HG03159 (cell line): ENCODE results near the gene PRPF40B.
A peak's percentile ranks its signal among the peaks of the same experiment; 100 is the strongest.
"Not testable (repeated sequence)": the region's sequence is repeated elsewhere in the genome, so short reads cannot be mapped to it uniquely, and the experiment has no call there.

Experiments used
- ATAC-seq: cut with Tn5 transposase; IDR thresholded peaks from one replicate; pipeline ENCODE4 v1.9.1; 2021; ENCODE audit warnings: mild to moderate bottlenecking, moderate library complexity; ENCODE audit not compliant: unreplicated experiment

The PRPF40B gene

GRCh38 chr12:49623142-49623904, at the start of gene PRPF40B:
Gene PRPF40B, plus strand, starts transcription at chr12:49623561. Its CDS starts 30 bp downstream, at chr12:49623591.
- peak; percentile 78 for ATAC-seq

- ATAC-seq, result no peak
Observed at GRCh38 chr12:49577589-49578315, 45.6 kb upstream of the PRPF40B start.

DNA sequence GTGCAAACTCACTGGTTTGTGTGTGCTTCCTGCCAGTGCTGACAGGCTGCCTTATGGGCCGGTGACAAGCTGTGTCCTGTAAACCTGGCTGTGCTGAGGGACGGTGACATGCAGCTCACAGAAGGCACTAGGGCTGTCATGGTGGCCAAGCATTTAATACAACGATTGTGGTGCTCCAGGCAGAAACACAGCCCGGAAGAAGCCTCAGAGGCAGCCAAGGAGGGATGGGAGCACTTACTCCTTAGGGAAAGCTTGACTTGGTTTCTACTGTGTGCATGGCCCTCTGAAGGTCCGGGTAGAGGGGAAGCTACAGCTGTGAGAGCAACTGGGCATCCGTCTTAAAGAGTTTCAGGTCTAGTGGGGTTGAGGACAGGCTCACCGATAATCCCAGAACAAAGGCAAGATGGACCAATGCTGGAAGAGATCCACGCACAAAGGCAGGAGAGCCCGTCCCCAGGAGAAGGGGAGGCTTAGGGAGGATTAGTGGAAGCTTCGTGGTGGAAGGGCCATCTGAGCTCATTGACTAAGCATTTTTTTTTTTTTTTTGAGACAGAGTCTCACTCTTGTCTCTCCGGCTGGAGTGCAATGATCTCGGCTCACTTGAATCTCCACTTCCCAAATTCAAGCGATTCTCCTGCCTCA, 44.8 kb upstream of the PRPF40B start:
- ATAC-seq, result no peak

- ATAC-seq, result no peak
Observed at GRCh38 chr12:49580572-49581535, 42.5 kb upstream of the PRPF40B start.

DNA sequence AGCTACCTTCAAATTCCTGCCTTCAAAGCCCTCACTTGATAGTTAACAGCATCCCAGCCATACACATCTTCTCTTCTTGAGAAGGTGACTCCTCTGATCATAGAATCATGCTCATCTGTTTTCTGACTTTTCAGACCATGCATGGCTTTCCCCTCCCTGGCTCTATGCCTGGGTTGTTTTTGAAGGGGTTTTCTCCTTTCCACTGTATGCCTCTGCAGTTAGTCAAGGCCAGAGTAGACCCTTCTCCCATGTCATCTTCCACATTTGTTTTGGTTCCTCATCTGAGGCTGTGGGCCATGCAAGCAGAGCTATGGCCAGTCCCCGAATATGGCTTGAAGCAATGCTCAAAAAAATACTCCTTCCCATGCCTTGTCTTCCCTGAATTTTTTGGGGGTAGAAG, 41.2 kb upstream of the PRPF40B start:
- no peak for ATAC-seq

- no peak for ATAC-seq
Observed at GRCh38 chr12:49582850-49583249, 40.5 kb upstream of the PRPF40B start.

GRCh38 chr12:49583366-49584094, 39.8 kb upstream of the PRPF40B start:
- no peak for ATAC-seq

- ATAC-seq, result no peak
Observed at GRCh38 chr12:49584591-49584990, 38.8 kb upstream of the PRPF40B start.

DNA sequence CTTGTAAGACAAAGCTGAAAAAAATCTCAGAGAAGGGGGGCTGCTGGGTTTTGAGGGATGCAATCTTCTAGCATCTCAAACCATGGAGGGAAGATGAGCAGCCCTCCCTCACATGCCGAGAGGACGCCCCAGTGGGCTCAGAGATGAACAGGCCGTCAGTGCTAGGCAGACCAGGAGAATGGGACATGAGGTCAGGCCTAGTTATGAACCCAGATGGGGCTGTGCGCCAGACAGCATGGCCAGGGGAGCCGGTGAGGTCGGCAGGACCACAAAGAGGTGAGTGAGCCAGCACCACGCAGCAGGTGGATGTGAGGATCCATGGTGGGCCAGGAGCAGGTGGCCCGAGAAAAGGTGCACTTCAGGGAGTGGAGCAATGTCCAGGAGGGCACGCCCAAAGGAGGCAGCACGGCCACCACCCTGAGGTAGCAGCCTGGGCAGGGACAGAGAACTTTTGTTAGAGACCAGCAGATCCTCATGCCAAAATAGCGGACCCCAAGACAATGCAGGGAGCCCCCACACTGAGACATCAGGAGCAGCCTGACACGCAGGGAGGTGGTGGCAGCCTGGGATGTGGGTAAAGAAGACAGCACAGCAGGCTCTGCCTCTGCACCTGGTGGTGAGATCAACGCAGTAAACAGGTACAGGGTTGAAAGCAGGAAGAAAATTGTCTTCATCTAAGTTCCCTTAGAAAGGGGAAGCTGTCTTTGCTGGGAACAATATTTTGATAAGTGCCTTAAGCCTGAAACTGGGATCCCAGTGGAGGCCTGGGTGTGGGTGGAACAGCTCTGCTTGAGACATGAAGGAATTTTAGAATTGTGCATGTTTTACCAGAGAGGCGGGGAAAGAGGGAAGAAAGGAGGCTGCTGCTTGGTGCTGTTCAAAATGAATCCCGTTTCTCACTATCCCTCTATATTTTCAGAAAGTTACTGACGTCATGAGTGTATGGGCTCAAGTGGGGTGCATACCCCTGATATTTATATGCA, 37.6 kb upstream of the PRPF40B start:
- ATAC-seq, result no peak

DNA sequence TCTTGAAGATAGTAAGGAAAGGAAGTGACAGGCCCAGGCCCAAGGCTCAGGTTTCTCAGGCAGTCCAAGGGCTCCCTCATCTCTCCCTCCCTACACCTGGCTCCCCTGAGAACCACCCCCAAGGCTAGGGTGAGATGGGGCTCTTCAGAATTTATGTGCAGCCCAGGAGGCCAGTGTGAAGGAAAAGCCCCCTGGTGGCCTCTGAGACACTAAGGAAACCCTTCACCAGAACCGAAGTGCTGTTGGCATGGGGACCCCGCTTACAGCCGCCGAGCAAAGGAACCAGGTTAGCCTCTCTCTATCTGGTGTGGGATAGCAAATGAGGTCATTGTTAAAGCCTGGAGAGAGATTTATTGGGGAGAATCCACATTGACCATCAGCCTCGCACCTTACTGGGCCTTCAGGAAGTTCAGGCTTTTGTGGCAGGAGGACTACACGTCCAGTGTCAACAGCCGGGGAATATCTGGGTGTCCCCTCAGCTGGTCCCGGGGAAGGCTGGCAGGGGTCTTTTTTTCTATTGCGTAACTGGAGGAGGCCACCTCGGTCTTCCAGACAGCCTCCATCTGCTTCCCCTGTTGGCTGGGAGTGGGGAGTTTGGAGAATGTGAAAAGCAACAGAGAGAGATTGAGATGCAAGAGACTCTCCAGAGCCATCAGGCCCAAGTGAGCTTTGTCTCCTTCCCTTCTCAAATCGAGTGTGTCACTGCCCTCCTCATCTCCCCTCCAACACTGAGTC, 36.0 kb upstream of the PRPF40B start:
- no peak for ATAC-seq

DNA sequence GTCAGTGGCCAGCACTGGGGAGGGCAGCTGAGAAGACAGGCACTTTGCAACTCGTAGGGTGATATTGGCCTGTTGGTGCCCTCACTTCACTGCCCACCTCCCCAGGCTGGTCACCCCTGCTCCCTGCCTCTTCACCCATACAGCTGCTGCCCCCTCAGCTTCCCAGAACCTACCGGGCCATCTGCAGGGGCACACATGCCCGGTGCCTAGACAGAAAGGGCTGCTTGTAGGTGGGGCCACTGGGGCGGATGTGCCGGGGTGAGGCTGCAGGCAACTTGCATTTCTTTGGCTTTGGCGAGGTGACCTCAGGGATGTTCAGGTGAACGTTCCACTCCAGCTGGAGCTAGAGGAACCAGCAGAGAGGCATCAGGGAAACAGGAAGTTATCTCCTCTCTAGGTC, 35.1 kb upstream of the PRPF40B start:
- no peak for ATAC-seq

DNA sequence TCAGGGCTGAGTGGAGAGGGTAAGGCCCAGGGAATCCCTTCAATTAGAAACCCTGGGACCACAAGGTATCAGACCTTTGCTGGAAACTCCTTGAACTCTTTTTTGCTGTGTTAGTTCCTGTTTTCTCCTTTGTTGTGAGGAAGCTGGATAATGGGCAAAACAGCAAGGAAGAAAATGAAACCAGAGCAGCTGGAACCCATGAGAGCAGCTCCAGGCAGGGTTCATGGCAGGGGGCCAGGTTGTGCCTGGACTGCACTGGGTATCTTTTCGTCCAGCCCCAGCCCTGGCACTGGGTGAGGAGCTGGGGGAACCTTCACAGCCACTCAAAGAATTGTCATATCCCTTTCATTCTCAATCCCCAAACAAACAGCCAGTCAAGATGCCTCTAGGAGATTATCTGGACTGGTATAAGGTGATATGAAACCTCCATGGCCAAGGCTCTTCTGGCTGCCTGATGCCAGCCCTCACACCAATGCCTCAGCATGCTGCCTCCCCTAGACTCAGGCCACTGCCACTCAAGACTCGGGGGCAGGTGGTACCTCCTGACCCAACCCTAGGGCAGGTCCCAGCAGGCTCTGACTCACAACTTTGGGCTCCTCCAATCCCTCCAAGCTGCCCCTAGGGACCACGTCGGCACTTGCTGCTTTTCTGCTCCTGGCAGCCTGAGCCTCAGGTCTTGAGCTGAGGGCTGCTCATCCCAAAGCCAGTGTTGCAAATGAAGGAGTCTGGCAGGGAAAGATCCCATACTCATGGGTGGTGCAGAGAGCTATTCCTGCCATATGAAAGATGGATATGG, 34.4 kb upstream of the PRPF40B start:
- no peak for ATAC-seq

- ATAC-seq, result no peak
Observed at GRCh38 chr12:49598527-49598926, 24.8 kb upstream of the PRPF40B start.

DNA sequence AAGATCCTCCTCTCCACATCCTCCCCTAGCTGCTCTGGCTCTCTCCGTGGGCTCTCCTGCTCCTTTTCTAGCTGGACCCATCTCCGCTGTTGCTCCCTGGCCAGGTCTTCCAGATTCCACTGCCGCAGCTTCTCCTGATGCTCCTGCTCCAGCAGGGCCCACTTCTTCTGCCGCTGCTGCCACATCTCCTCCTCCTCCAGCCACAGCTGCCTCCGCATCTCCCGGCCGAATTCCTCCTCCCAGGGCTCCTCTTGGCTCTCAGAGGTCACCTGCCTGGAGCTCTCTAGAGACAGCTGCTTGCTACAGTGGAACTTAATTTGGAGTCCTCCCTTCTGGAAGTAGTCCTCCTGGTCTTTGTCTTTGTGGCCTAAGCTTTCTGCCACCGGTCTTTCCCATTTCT, 23.4 kb upstream of the PRPF40B start:
- no peak for ATAC-seq

GRCh38 chr12:49603721-49604120, 19.6 kb upstream of the PRPF40B start:
- no peak for ATAC-seq

- no peak for ATAC-seq
Observed at GRCh38 chr12:49604856-49605255, 18.5 kb upstream of the PRPF40B start.

- ATAC-seq, result not testable (repeated sequence)
Observed at GRCh38 chr12:49605539-49605938, 17.8 kb upstream of the PRPF40B start, which contains the start of gene FAM186B. Gene FAM186B, minus strand, starts transcription at chr12:49605639. Its CDS starts 162 bp downstream, at chr12:49605477.
